Activated naive CD8-positive, alpha-beta T cell treated with anti-CD3 and anti-CD28 coated beads, Interleukin-2, amount 10 ng/mL, durations not matched to agents 7 days and 5 days (primary cell): ENCODE data around the gene CD209. TPM values are rescaled to one million over a fixed set of nuclear protein-coding genes. Genes with fewer than 3 reads are reported as not detected.

Experiments
- ATAC-seq: fragments of 150-1000 bp; cut with Tn5 transposase; one replicate; pipeline ENCODE4 v1.10.0; 2021; ENCODE audit warnings: low read depth, moderate library complexity
- POLR2A ChIA-PET: fragments of 350-600 bp; sonication (Branson Sonifier 250); formaldehyde crosslinking; loops from one replicate; lab custom pipeline; 2021; ENCODE audit warnings: antibody characterized with exemption; lab: Charles Lee
- DNase-seq: peaks from one replicate; pipeline ENCODE4 v3.0.0; 2021
- H3K27ac Mint-ChIP-seq: one replicate; pipeline ENCODE4 v1.8.0; 2022; ENCODE audit warnings: mild to moderate bottlenecking, mixed read lengths
- H3K27me3 Mint-ChIP-seq: one replicate; pipeline ENCODE4 v1.8.0; 2022; ENCODE audit warnings: mild to moderate bottlenecking, moderate library complexity, mixed read lengths
- H3K36me3 Mint-ChIP-seq: one replicate; pipeline ENCODE4 v1.8.0; 2021; ENCODE audit warnings: mild to moderate bottlenecking, mixed read lengths
- H3K4me1 Mint-ChIP-seq: one replicate; pipeline ENCODE4 v1.8.0; 2021; ENCODE audit warnings: mixed read lengths
- H3K4me3 Mint-ChIP-seq: one replicate; pipeline ENCODE4 v1.8.0; 2022; ENCODE audit warnings: mild to moderate bottlenecking, moderate library complexity, mixed read lengths
- H3K9me3 Mint-ChIP-seq: one replicate; pipeline ENCODE4 v1.8.0; 2021; ENCODE audit warnings: mixed read lengths
- total RNA-seq, 2 experiments: library from RNA; stranded (reverse); gene quantifications; one replicate each; pipeline ENCODE4 v1.2.3, GENCODE V29; 2021

CD209 gene
- total RNA-seq, 2 experiments from 2014 or later: 0.19 to 0.62 TPM

GRCh38 chr19:7739801-7740681, 7.3 kb downstream of the CD209 start:
- Mint-ChIP-seq H3K9me3 (no peaks in the 10 kb centered on the region), H3K27ac (no peak overlapping the region), H3K4me3 (no peak overlapping the region), H3K4me1 (peaks cover 2% of the 10 kb centered on the region), H3K36me3 (no peaks in the 10 kb centered on the region), H3K27me3 (peaks cover 20% of the 10 kb centered on the region)
- no peak for DNase-seq
- POLR2A ChIA-PET: no interaction called here
- ATAC-seq: no peak

- H3K4me1 Mint-ChIP-seq: peaks cover 2% of the 10 kb centered on the region
- POLR2A ChIA-PET: no interaction called here
- no peak overlapping the region for H3K27ac Mint-ChIP-seq
- no peaks in the 10 kb centered on the region for H3K9me3 Mint-ChIP-seq
- DNase-seq (no peak), ATAC-seq (no peak)
- no peak overlapping the region for H3K4me3 Mint-ChIP-seq
- no peaks in the 10 kb centered on the region for H3K36me3 Mint-ChIP-seq
- peaks cover 22% of the 10 kb centered on the region for H3K27me3 Mint-ChIP-seq
These were observed 8.1 kb downstream of the CD209 start for GRCh38 chr19:7739211-7739755.

GRCh38 chr19:7738023-7738422, 9.3 kb downstream of the CD209 start:
- Mint-ChIP-seq H3K4me1 (peaks cover 2% of the 10 kb centered on the region), H3K9me3 (no peaks in the 10 kb centered on the region), H3K27me3 (peaks cover 22% of the 10 kb centered on the region), H3K4me3 (no peak overlapping the region), H3K27ac (no peak overlapping the region), H3K36me3 (no peaks in the 10 kb centered on the region)
- DNase-seq (no peak), ATAC-seq (no peak)
- POLR2A ChIA-PET: no interaction called here

DNA sequence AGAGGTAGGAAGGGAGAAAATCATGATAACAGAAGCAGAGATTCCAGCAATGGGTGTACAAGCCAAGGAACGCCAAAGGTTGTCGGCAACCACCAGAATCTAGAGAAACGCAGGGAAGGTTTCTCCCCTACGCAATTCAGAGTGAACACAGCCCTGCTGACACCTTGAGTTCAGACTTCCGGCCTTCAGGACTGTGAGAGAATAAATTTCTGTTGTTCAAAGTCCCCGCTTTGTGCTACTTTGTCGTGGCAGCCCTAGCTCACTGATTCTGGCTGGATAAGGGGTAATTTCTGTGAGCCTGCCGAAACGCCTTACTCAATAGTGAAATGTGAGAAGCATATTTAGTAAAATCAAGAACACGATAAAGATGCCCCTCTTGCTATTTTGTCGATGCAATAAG, 10.1 kb downstream of the CD209 start:
- no peaks in the 10 kb centered on the region for H3K36me3 Mint-ChIP-seq
- DNase-seq (no peak), ATAC-seq (no peak)
- no peak overlapping the region for H3K27ac Mint-ChIP-seq
- H3K4me3 Mint-ChIP-seq: no peak overlapping the region
- peaks cover 20% of the 10 kb centered on the region for H3K27me3 Mint-ChIP-seq
- no peaks in the 10 kb centered on the region for H3K9me3 Mint-ChIP-seq
- POLR2A ChIA-PET: no interaction called here
- H3K4me1 Mint-ChIP-seq: peaks cover 2% of the 10 kb centered on the region

- DNase-seq (no peak), ATAC-seq (no peak)
- Mint-ChIP-seq H3K4me1 (peaks cover 2% of the 10 kb centered on the region), H3K9me3 (no peaks in the 10 kb centered on the region), H3K27ac (no peak overlapping the region), H3K27me3 (peaks cover 21% of the 10 kb centered on the region), H3K36me3 (no peaks in the 10 kb centered on the region), H3K4me3 (no peak overlapping the region)
- POLR2A ChIA-PET: no interaction called here
These were observed 11.2 kb downstream of the CD209 start for GRCh38 chr19:7736148-7736547.

GRCh38 chr19:7734220-7735203, 12.8 kb downstream of the CD209 start:
- no peaks in the 10 kb centered on the region for H3K36me3 Mint-ChIP-seq
- DNase-seq (no peak), ATAC-seq (no peak)
- no peak overlapping the region for H3K4me3 Mint-ChIP-seq
- H3K27me3 Mint-ChIP-seq: peaks cover 26% of the 10 kb centered on the region
- peaks cover 2% of the 10 kb centered on the region for H3K4me1 Mint-ChIP-seq
- no peak overlapping the region for H3K27ac Mint-ChIP-seq
- POLR2A ChIA-PET: no interaction called here
- no peaks in the 10 kb centered on the region for H3K9me3 Mint-ChIP-seq

DNA sequence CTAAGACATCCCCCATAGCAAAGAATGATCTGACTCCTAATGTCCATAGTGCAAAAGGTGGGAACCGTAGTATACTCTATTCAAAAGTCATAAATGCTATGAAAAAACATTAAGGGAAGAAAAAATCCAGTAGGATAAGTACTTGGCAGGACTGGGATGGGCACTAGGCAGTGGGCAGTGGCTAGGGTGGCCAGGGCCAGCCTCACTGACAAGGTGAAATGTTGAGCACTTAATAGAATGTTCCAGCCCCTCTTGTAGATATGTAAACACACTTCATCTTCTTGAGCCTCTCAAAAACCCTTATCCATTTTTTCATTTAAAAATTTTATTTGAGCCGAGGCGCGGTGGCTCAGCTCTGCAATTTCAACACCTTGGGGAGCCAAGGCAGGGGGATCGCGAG, 14.0 kb downstream of the CD209 start:
- peaks cover 37% of the 10 kb centered on the region for H3K27me3 Mint-ChIP-seq
- no peaks in the 10 kb centered on the region for H3K36me3 Mint-ChIP-seq
- H3K4me3 Mint-ChIP-seq: no peak overlapping the region
- no peaks in the 10 kb centered on the region for H3K4me1 Mint-ChIP-seq
- DNase-seq: no peak
- H3K27ac Mint-ChIP-seq: no peak overlapping the region
- no peaks in the 10 kb centered on the region for H3K9me3 Mint-ChIP-seq
- POLR2A ChIA-PET: no interaction called here
- no peak for ATAC-seq

GRCh38 chr19:7732045-7732444, 15.3 kb downstream of the CD209 start, which contains the start of gene CLEC4G:
CLEC4G (minus strand) TSS chr19:7732110; CDS start chr19:7732102, 8 bp downstream.
- DNase-seq: no peak
- H3K27ac Mint-ChIP-seq: no peak within 1 kb of the TSS
- H3K4me3 Mint-ChIP-seq: no peak within 1 kb of the TSS
- H3K27me3 Mint-ChIP-seq: peaks cover 42% of the 10 kb centered on the region
- H3K36me3 Mint-ChIP-seq: peaks cover 2% of the 10 kb centered on the region
- peaks cover 3% of the 10 kb centered on the region for H3K9me3 Mint-ChIP-seq
- H3K4me1 Mint-ChIP-seq: no peaks in the 10 kb centered on the region
- no peak for ATAC-seq
- POLR2A ChIA-PET: no interaction called here

DNA sequence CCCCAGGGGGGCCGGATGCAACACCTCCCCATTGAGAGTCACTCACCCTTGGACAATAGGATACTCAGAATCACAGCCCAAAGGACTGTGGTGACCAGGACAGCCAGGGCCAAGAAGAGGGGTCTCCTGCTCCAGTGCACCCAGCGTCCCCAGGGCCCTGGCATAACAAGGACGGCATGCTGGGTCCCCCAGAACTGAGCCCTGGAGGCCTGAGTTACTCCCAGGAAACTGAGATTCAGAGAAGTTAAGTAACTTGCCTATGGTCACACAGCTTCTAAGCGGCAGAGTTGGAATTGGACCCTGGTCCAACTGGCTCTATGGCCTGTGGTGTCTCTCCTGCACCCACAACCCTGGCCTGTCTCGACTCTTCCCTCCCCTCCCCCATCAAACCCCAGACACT, 15.7 kb downstream of the CD209 start:
- no peak for ATAC-seq
- Mint-ChIP-seq H3K36me3 (peaks cover 2% of the 10 kb centered on the region), H3K4me1 (no peaks in the 10 kb centered on the region), H3K27ac (no peak overlapping the region), H3K4me3 (no peak overlapping the region), H3K27me3 (peaks cover 42% of the 10 kb centered on the region), H3K9me3 (peaks cover 3% of the 10 kb centered on the region)
- POLR2A ChIA-PET: no interaction called here
- DNase-seq: no peak

- Mint-ChIP-seq H3K36me3 (peaks cover 2% of the 10 kb centered on the region), H3K27ac (no peak overlapping the region), H3K4me1 (no peaks in the 10 kb centered on the region), H3K9me3 (peaks cover 3% of the 10 kb centered on the region), H3K27me3 (peaks cover 39% of the 10 kb centered on the region), H3K4me3 (no peak overlapping the region)
- POLR2A ChIA-PET: no interaction called here
- no peak for ATAC-seq
- DNase-seq: no peak
These were observed 16.1 kb downstream of the CD209 start for GRCh38 chr19:7731218-7731595.

GRCh38 chr19:7730286-7731217, 16.8 kb downstream of the CD209 start:
- no peak for ATAC-seq
- DNase-seq: no peak
- H3K27ac Mint-ChIP-seq: no peak overlapping the region
- H3K4me3 Mint-ChIP-seq: no peak overlapping the region
- peaks cover 38% of the 10 kb centered on the region for H3K27me3 Mint-ChIP-seq
- peaks cover 3% of the 10 kb centered on the region for H3K9me3 Mint-ChIP-seq
- no peaks in the 10 kb centered on the region for H3K4me1 Mint-ChIP-seq
- POLR2A ChIA-PET: no interaction called here
- H3K36me3 Mint-ChIP-seq: peaks cover 2% of the 10 kb centered on the region

GRCh38 chr19:7729831-7730285, 17.5 kb downstream of the CD209 start:
- POLR2A ChIA-PET: no interaction called here
- no peak overlapping the region for H3K27ac Mint-ChIP-seq
- H3K27me3 Mint-ChIP-seq: peaks cover 35% of the 10 kb centered on the region
- no peak for ATAC-seq
- peaks cover 2% of the 10 kb centered on the region for H3K36me3 Mint-ChIP-seq
- peaks cover 3% of the 10 kb centered on the region for H3K9me3 Mint-ChIP-seq
- H3K4me3 Mint-ChIP-seq: no peak overlapping the region
- no peak for DNase-seq
- no peaks in the 10 kb centered on the region for H3K4me1 Mint-ChIP-seq
